ENCODE measurements around the gene NXPH1. TPM values are rescaled to one million over a fixed set of nuclear protein-coding genes. Genes with fewer than 3 reads are reported as not detected.
"Not testable (repeated sequence)": the region's sequence is repeated elsewhere in the genome, so short reads cannot be mapped to it uniquely, and the experiment has no call there.

The NXPH1 gene
- total RNA-seq, 1 experiment from 2014 or later, result not detected

DNA sequence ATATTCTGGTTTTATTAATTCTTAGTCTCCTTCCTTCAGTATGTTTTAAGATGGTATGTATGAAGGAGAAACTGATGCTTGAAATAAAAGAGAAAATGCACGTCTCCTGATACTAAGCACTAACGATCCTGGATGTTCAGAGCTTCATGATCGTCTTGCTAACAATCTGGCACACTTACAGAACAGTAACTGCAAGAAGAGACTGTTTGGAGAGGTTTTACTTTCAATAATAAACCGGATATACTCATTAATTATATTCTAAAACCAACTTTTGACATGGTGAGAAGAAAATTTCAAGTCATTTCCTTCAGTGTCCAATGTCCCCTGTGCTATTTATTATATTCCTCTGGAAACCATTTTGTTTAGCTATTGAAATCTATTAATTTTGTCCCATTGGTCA lies 251.0 kb downstream of the NXPH1 start:
- no peak for DNase-seq (ENCODE audit: low read depth)

DNA sequence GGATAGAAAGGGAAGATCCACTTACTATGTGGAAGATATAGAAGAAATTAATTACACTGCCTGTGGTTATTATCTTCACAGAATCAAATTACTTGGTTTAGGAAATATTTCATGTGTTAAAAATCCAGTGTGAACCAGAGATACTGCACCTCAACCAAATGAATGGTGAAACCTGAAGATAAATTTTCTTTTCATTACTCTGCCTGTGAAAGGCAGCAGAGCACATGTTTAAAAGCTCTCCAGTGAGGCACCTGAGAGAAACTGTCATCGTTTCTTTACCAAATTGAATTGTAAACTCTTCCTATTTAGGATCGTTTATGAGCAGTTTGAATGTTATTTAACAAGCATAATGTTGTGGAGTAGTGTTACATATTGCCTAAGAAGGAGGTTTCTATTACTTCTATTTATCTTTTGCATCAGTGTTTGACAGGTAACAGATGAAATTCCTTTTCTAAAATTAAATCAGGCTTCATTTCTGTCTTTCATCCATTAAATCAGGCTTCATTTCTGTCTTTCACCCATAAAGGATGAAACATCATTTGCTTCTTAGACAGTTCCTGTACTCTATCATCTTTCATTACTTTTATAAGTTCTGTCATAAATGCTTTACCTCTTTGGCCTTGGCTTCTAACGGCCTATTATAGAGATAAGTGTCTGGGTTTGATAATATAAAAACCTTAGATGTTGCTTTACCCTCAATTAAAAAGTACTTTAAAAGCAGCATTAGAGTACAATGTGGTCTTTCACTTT lies 266.6 kb downstream of the NXPH1 start:
- no peak for DNase-seq (ENCODE audit: low read depth)

DNA sequence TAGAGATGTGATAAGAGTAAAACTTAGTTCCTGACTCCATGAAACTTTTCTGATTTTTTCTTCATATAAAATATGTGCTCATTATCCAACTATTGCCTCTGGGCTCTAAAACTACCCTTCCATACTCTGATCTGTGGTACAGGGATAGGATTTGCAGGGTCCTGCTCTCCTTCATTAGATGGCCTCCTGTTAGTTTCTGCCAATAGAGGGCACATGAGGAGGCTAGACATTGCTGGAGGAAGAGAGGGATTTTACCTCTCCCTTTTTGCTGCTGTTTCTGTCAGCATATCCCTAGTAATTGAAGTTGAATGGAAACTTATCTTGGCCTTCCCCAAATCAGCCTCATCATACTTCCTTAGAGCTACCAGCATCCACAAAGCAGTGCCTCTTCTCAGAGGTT lies 269.4 kb downstream of the NXPH1 start:
- DNase-seq (ENCODE audit: low read depth), result no peak

DNA sequence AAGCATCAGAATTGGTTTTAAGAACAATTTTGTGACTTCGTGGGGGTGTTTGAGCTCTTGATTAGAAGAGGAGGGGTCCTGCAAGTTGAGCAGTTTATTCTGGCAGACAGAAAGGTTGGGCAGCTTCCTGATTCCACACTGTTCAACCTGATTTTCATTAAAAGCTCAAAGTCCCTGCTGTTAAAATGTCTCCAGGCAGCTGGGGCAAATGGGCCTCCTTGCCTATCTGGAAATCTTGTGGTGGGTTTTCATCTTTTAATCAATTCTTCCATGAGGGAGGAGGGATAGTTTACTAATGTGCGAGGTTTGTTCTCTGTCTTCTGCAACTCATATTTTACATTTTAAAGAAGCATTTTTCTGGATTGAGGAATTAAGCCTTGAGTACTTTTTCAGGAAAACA lies 276.7 kb downstream of the NXPH1 start:
- no peak for DNase-seq (ENCODE audit: low read depth)

DNA sequence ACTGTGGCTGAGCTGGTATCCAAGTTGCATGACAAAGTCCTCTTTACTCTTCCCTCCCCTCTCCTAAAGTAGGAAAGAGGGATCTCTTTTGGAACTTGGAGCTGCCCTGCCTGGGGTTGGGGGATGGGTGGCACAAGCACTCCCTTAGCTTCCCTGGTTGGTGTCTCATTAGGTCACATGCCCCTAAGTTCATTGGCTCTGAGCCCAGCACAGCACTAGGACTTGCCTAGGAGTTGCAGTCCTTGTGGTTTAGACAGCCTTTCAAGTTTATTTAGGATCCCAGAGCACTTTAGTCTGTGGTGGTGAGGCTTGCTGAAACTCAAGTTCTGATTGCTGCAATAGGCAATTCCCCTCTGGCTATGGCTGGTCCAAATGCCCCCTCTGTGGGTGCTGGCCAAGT lies 281.4 kb downstream of the NXPH1 start:
- DNase-seq (ENCODE audit: low read depth), result peak; percentile 56

DNA sequence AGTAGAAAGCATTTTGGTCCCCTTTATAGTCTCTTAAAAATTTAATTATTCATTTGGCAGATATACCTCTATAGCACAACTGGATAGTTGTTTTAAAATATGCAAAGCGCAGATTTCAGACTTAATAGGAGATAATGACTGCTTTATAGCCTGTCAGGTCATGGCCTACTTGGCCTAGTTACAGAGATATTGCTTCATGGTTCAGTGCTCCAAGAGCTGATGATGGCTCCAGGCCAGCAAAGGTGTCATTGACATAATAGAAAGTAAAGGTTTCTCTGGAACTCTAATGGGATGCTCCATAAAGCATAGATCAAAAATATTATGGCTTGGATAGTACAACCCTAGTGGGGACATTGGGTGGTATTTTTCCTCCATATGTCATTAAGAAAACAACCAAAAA lies 285.7 kb downstream of the NXPH1 start:
- no peak for DNase-seq (ENCODE audit: low read depth)

DNA sequence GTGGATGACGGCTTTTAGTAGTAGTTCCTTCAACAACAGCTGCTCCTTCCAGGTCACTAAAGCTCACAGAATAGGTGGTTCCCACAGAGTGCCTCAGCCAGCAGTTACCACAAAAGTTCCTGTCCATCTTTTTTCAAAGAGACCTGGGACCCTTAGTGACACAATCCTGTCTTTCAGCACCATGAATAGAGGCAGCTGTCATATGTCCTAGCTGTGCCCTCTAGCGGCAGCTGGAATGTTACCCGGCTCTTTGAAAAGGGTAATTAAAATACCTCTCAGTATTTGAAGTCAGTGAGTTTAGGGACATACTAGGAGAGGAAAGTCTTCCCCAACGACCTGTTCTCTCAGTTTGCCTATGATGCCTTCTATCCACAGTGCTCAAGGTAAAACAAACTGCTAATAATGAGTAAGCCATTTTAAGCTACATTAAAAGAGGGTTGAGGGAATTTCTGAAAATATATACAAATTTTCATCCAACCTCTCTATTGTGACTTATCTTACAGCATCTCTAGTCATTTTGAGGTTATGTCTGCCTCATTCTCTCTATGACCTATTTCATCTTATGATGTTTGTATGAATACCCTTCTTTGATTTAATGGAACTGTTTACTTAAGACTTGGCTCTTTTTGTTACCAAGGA lies 290.8 kb downstream of the NXPH1 start:
- peak; percentile 25 for DNase-seq (ENCODE audit: low read depth)

DNA sequence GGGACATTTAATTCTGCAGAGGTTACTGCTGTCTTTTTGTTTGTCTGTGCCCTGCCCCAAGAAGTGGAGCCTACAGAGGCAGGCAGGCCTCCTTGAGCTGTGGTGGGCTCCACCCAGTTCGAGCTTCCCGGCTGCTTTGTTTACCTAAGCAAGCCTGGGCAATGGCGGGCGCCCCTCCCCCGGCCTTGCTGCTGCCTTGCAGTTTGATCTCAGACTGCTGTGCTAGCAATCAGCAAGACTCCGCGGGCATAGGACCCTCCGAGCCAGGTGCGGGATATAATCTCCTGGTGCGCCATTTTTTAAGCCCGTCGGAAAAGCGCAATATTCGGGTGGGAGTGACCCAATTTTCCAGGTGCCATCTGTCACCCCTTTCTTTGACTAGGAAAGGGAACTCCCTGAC lies 298.3 kb downstream of the NXPH1 start:
- not testable (repeated sequence) for DNase-seq (ENCODE audit: low read depth)

DNA sequence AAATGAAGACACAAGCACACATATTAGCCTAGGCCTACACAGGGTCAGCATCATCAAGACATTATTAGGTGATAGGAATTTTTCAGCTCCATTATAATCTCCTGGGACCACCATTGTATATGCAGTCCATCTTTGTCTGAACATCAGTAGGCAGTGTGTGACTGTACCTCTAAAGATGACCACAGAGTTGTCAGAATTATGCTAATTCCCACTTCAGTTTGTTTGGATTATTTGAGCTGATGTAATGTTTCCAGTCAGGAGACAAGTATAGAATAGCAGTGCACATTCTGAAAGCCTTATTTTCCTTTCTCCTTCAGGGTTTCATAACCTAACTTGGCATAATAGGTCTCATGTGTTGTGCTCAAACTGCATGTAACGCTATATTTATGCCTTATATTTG lies 306.4 kb downstream of the NXPH1 start:
- DNase-seq (ENCODE audit: low read depth), result no peak

DNA sequence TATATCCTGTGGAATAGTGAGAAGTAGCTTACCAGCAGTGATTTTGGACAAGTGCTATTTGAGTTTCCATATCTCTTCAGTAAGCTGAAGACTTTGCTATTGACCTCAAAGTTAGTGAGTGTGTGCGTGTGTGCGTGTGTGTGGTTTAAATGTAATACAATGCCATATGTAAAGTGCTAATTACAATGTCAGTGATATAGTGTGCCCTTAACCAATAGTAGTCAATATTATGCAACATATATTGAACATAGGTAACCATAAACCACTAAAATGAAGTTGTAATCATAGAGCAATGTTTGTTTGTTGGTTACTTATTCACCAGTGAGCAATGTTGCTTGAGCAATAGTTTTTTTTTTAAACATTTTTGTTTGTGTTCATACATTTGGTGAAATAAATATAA lies 309.4 kb downstream of the NXPH1 start:
- DNase-seq (ENCODE audit: low read depth), result no peak

DNA sequence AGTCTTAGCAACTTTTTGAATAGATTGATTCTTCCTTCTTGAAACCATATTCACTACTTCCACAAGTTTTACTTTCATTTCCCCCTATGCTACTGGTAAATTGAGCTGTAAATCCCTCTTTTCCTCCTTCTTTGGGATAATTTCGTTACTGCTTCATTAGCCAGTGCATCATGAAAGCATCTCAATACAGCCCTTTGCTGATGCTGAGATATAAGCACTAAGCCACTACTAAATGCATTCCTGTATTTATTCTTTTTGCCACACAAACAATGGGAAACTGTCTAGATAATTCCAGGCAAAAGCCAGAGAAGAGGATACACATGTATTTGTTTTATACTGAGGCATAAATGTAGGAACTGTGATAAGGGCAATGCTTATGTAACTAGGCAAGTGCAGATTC lies 313.9 kb downstream of the NXPH1 start:
- DNase-seq (ENCODE audit: low read depth), result no peak

DNA sequence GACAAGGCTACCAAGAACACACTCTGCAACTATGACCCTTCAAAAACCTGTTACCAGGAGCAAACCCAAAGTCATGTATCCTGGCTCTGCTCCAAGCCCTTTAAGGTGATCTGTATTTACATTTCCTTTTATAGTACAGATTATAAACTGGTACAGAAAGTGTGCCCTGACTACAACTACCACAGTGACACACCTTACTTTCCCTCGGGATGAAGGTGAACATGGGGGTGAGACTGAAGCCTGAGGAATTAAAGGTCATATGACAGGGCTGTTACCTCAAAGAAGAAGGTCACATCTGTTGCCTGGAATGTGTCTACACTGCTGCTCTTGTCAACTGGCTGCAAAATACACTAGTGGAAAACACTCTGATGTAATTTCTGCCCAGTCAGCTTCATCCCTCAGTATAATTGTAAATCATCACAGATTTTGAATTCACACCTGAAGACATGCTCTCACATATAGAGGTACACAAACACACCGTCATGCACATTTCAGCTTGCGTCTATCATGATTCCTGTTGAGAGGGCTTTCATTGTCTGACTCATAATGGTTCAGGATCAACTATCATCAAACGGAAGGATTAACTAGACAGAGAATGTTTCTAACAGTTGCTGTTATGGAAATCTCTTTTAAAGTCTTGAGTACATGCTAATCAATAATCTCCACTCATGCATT lies 318.3 kb downstream of the NXPH1 start:
- DNase-seq (ENCODE audit: low read depth), result no peak

DNA sequence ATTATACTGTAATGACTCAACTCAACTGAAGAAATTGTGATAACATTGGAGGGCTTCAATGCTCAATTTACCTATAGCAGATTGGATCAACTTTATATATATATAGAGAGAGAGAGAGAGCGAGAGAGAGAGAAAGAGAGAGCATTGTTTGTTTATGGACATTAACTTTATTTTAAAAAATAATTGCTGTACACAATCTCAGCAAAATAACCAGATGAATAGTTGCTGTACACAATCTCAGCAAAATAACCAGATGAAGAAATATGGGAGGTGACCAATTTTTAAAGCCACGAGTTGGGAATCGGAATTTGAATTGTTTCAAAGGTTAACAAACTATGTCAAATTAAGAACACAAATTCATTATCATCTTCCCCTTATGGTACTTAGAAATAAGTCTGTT lies 319.9 kb downstream of the NXPH1 start:
- DNase-seq (ENCODE audit: low read depth), result no peak

DNA sequence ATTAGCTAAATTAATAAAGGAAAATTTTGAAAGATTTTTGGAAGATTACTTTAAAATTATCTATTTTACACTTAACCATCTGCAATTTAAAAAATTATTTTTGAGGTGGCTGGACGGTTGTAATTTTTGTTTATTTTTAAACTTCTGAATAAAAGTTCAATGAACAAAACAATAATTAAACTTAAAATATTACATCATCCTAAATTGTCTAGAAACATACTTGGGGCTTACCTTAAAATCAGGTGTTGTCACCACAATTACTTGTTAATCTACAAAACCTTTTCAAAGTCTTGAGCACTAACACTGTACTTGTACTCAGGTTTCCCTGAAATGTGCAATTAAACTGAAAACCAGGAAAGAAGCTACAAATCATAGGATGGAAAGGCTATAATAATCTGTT lies 328.3 kb downstream of the NXPH1 start:
- DNase-seq (ENCODE audit: low read depth), result no peak

DNA sequence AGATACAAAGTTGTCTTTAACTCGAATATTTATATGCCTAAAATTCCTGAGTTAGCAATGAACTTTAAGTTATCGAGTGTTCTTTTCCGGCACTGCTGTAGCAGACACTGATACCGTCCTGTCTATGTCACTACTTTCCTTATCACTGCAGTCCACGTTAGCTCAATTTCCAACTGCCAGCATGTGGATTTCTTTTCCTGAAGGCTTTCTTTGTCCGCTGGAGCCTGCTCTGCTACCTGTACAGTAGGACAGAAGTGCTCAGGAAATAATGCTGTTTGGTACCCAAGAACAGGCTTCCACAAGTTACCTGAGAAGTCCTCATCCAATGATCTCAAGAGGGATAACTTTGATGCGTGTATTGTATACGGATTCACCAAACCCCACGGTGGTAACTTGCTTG lies 329.4 kb downstream of the NXPH1 start:
- DNase-seq (ENCODE audit: low read depth), result no peak

DNA sequence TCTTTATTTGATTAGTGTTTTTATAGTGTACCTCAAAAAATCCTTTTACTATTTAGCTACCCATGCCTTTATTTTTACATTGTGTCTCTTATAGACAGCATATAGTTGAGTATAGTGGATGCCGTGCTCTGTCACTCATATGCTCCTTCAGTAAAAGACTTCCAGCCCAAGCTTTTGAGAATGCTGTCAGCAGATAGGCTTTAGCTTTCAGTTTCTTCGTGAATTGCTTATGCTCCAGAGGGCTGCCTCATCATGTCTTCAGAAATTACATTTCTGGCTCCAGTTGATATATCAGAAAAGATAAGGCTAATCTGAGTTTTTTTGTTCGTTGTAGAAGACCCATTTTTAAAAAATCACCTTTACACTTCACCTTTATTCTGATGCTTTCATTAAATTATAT lies 332.0 kb downstream of the NXPH1 start:
- no peak for DNase-seq (ENCODE audit: low read depth)

DNA sequence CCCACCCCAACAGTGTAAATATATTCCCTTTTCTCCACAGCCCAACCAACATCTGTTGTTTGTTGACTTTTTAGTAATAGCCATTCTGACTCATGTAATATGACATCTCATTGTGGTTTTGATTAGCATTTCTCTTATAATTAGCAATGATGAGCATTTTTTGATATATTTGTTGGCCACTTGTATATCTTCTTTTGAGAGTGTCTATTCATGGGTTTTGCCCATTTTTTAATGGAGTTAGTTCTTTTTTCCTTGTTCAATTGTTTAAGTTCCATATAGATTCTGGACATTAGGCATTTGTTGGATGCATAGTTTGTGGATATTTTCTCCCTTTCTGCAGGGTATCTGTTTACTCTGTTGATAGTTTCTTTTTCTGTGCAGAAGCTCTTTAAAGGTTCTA lies 340.1 kb downstream of the NXPH1 start:
- no peak for DNase-seq (ENCODE audit: low read depth)

DNA sequence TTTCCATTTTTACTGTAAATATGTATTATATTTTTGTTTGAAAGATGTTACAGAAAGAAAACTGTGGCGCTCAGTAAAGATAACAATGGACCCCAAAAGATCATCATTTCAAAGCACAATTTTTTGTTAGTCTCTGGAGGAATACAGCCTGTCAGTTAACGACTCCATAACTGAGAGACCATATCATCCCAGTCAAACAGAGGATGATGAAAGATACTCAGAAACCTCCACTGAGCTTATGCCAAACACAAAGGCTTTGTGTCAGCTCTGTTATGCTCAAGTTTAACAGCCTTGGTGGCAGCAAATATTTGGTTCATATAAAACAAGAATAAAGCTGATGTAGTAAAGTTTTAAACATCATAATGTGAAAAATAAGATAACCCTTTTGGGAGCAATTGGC lies 345.1 kb downstream of the NXPH1 start:
- DNase-seq (ENCODE audit: low read depth), result no peak

DNA sequence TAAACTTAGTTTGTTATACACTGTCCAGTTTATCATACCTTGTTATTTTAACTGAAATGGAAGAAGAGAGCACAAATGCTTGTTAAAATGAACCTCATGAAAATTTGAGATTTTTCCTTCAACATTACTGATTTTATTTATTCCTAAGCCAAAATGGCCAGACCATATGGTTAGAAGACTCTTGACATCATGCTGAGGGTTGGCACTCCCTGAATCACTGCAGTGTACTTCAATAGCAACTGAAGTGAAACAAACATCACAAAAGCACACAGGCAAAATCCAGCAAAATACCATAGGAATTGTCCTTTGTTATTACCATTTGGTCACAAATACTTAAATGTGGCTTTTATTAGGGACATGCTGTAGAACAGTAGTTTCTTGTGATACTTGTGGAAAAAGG lies 347.8 kb downstream of the NXPH1 start:
- no peak for DNase-seq (ENCODE audit: low read depth)

DNA sequence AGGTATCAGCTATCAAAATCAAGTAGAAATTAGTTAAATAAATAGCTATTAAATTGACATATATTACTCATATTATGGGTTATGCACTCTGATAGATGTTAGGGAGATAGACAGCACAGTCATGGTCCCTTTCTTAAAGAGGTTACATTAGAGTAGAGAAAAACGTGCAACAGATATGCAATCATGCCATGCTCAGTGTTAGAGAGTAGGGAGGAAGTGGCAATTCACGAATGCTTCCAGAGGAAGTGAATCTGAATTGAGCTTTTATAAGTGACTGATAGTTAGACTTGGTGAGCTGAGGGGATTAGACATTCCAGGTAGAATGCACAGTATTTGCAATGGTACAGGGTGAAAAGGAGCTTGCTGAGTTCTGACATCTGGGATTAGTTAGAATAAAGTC lies 349.8 kb downstream of the NXPH1 start:
- DNase-seq (ENCODE audit: low read depth), result no peak

DNA sequence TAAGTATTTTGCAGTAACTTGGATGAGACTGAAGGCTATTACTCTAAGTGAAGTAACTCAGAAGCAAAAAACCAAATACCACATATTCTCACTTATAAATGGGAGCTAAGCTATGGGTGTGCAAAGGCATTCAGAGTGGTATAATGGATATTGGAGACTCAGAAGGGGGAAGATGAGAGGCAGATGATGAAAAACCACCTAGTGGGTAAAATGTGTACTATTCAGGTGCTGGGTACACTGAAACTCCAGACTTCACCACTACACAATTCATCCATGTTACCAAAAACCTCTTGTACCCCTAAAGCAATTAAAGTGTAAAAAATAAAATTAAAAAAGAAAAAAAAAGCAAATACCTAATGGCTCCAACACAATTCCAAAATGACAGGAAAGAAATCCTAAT lies 351.7 kb downstream of the NXPH1 start:
- DNase-seq (ENCODE audit: low read depth), result no peak

DNA sequence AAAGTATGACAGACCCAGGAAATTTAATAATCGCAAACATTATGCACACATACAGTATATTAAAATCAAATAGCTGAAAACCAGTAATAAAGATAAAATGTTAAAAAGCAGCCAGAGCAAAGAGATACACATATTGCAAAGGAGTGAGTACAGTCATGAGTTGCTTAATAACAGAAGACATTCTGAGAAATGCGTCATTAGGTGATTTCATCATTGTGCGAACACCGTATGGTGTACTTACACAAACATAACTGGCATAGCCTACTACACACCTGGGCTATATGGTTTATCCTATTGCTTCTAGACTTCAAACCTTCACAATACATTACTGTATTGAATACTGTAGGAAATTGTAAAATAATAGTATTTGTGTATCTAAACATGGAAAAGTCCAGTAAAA lies 367.6 kb downstream of the NXPH1 start:
- no peak for DNase-seq (ENCODE audit: low read depth)
